Embryonic facial prominence (tissue), 1 donor: ENCODE measurements around the gene COL26A1.
A peak's percentile ranks its signal among the peaks of the same experiment; 100 is the strongest.
"Not testable (repeated sequence)": the region's sequence is repeated elsewhere in the genome, so short reads cannot be mapped to it uniquely, and the experiment has no call there.

Experiments used
- DNase-seq: peaks from one replicate; pipeline ENCODE4 v3.0.0-alpha.2; 2016; ENCODE audit errors: extremely low spot score

The COL26A1 gene

GRCh38 chr7:101362334-101363195, at the start of gene COL26A1:
Gene COL26A1 (plus strand): TSS chr7:101362875. CDS start chr7:101363033, 158 bp downstream.
- no peak for DNase-seq

- DNase-seq, result no peak
Observed at GRCh38 chr7:101315336-101315735, 47.3 kb upstream of the COL26A1 start.

DNA sequence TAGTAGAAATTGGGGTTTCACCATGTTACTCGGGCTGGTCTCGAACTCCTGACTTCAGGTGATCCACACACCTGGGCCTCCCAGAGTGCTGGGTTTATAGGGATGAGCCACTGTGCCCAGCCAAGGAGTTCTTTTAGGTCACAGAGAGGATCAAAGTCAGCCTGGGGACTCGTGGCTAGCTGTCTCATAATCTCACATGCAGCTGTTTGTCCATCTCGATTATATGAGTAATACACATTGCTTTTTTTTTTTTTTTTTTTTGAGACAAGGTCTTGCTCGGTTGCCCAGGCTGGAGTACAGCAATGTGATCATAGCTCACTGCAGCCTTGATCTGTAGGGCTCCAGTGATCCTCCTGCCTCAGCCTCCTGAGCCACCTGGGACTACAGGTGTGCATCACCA, 43.3 kb upstream of the COL26A1 start:
- no peak for DNase-seq

- DNase-seq, result peak; percentile 75
Observed at GRCh38 chr7:101321491-101322401, 40.9 kb upstream of the COL26A1 start, which contains the start of gene IFT22. Gene IFT22 (minus strand): TSS chr7:101321812. CDS start chr7:101321709, 103 bp downstream.

DNA sequence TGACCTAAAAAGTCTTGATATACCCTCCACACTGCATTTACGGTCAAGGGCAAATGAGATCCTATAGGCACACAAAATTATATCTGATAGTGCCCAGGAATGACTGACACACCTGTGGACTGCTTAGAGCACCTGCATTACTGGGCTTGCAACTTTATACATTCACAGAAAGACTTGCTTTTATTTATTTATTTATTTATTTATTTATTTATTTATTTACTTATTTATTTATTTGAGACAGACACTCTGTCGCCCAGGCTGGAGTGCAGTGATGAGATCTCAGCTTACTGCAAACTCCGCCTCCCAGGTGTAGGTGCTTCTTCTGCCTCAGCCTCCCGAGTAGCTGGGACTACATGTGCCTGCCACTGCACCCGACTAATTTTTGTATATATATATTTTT, 34.5 kb upstream of the COL26A1 start:
- no peak for DNase-seq

DNA sequence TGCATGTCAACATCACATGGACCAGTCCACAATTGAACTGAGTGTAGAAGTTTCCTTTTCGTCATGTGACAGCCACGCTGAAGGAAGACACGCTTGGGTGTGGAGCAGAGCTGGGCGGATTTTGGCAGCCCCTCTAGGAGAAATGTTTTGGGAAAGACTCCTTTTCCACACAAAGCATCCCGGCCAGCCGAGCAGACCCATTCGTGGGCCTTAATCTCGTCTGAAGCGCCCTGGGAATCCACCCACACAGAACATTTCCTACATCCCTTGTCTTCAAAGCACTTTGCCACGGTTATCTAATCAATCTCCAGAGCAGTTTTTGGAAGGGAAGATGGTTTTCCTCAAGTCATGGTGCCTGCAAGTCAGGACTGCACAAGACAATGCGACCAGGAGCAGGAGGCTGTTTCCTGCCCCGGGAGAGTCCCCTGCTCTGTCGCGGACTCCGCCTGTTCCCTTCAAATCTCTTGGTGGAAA, 32.6 kb upstream of the COL26A1 start:
- DNase-seq, result no peak

- no peak for DNase-seq
Observed at GRCh38 chr7:101332026-101332425, 30.6 kb upstream of the COL26A1 start.

- DNase-seq, result no peak
Observed at GRCh38 chr7:101333912-101334311, 28.8 kb upstream of the COL26A1 start.

DNA sequence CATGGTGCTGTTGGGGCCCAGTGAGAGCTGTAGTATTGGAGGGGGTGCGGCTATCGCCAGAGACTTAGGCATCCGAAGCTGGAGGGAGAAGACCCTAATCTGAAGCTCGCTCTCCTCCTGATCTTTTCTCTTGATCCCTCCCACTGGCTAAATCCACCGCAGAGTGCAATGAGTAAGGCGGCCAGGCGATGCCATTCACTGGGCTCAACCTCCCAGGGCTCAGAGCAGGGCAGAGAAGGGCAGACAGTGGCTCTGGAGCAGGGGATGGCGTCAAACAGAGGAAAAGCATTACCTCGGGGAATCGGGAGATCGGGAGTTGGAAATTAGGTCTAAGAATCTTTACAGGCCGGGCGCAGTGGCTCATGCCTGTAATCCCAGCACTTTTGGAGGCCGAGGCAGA, 22.3 kb upstream of the COL26A1 start:
- DNase-seq, result no peak

DNA sequence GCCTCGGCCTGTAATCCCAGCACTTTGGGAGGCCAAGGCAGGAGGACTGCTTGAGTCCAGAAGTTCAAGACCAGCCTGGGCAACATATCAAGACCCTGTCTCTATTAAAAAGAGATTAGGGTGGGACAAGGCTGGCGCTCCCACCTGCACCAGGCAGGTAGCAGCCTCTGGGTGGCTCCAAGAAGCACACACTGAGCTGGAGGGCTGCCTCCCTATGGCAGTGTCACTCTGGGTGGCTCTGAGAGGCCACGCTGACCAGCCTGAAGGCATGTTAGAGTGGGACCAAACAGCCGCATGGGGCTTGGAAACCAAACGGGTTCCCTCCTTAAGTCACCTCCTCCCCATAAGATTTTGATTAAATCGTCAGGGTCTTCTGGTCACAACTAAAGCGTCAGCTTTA, 19.8 kb upstream of the COL26A1 start:
- DNase-seq, result no peak

- DNase-seq, result no peak
Observed at GRCh38 chr7:101347477-101347876, 15.2 kb upstream of the COL26A1 start.

- DNase-seq, result not testable (repeated sequence)
Observed at GRCh38 chr7:101348456-101349067, 14.1 kb upstream of the COL26A1 start.

GRCh38 chr7:101349300-101349699, 13.4 kb upstream of the COL26A1 start:
- DNase-seq, result not testable (repeated sequence)

GRCh38 chr7:101352920-101353308, 9.8 kb upstream of the COL26A1 start:
- no peak for DNase-seq

DNA sequence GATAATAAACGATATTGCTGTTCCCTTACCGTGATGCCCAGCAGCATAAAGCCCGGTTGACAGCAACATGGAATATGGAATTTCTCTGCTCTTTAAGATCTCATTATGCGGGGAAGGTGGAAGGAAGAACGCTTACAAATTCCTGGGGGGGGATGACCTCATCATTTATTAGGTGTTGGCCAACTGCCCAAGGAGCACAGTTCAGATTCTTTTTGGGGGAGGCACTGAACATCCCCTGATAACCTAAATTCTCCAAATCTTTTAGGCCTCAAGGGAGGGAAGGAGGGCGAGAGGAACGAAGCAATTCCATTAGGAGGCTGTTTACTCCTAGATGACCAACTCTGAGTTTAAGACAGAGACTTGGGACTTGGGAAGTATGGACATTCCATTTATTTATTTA, 5.2 kb upstream of the COL26A1 start:
- DNase-seq, result no peak

- DNase-seq, result no peak
Observed at GRCh38 chr7:101363196-101363733, 590 bp downstream of the COL26A1 start.

DNA sequence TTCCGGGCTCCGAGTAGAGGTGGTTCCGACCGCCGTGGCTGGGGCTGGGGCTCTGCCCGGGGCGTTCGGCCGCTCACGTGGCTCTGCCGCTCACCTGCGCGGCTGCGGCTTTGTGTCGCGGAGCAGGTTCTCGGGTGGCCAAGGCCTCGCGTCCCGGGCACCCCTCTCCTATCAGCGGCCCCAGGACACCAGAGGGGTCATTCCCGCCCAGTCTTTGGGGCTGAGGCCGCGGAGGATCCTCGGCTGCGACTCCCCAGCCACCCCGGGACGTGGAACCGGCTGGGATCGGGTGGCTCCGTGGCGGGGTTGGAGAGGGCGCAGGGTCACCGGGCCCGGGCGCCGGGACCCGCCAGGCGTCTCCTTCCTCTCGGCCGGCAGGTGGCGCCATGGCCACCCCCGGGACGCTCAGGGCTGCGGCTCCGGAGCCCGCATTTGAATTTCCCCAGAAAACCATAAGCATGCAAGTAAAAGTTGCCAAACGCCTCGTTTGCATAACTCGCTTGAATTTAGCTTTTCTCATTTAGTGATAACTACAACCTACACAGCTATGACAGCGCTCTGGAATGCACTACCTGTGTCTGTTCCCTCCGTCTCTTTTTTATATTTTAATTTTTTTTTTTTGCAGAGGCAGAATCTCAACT, 1.2 kb downstream of the COL26A1 start:
- no peak for DNase-seq

DNA sequence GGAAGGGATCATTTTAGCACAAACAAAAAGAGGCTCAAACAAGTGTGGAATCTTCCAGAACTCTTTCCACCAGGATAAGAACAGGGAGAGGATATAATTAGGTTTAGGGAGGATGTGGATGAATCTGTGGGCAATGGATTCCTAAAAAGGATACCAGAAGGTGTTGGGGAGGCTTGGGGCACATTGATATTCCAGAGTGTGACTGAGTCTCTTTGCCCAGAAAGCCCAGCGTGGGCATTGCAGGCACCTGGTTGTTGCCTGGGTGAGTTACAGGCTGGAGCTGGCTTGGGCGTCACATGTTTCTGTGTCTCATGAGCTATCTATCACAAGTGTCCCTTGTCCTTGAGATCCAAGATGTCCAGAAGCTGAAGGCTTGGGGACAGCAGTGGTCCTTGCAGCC, 3.3 kb downstream of the COL26A1 start:
- DNase-seq, result no peak

DNA sequence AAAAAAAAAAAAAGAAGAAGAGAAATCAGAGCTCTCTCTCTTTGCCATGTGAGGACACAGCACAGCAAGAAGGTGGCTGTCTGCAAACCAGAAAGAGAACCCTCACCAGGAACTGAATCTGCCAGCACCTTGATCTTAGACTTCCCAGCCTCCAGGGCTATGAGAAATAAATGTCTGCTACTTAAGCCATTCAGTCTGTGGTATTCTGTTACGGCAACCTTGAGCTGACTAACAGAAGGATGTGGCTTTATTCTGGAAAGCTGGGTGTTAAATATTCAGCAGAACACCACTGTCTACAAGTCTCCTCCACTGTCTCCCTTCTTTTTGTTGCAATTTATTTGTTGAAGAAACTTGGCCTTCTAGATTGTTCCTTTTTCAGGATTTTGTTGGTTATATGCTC, 5.0 kb downstream of the COL26A1 start:
- no peak for DNase-seq

GRCh38 chr7:101368422-101369165, 5.9 kb downstream of the COL26A1 start:
- DNase-seq, result no peak
